ENCODE data around the gene ELOVL1. TPM values are rescaled to one million over a fixed set of nuclear protein-coding genes. Genes with fewer than 3 reads are reported as not detected.

ELOVL1 gene
- total RNA-seq, 4 donors from 2014 or later, result 149 to 434 (median 349) TPM

GRCh38 chr1:43354471-43354870 lies 13.3 kb downstream of the ELOVL1 start:
- peaks cover 19% of the 10 kb centered on the region for H3K4me1 ChIP-seq
- H3K27ac ChIP-seq, result no peak overlapping the region
- WGBS, result 74% methylated on average over 2 of the region's 2 CpGs
- no peak overlapping the region for H3K4me3 ChIP-seq
- no peak for DNase-seq (ENCODE audit: low spot score in 2 of 2)
- no peaks in the 10 kb centered on the region for H3K9me3 ChIP-seq
- H3K36me3 ChIP-seq, result no peaks in the 10 kb centered on the region
- no peaks in the 10 kb centered on the region for H3K27me3 ChIP-seq
- TF ChIP-seq POLR2AphosphoS5 (IDR thresholded peaks at IDR 0.05), result no peak
- TF ChIP-seq CTCF (IDR thresholded peaks at IDR 0.05), result no peak
- no peak for TF ChIP-seq POLR2A (IDR thresholded peaks at IDR 0.05)
- TF ChIP-seq EP300 (IDR thresholded peaks at IDR 0.05), result no peak

- 64% methylated on average over 3 of the region's 3 CpGs for WGBS
- no peak for DNase-seq (ENCODE audit: low spot score in 2 of 2)
- TF ChIP-seq EP300 (IDR thresholded peaks at IDR 0.05) (no peak), CTCF (IDR thresholded peaks at IDR 0.05) (no peak), POLR2AphosphoS5 (IDR thresholded peaks at IDR 0.05) (no peak), POLR2A (IDR thresholded peaks at IDR 0.05) (no peak)
- Histone ChIP-seq H3K27me3 (no peaks in the 10 kb centered on the region), H3K4me1 (peaks cover 25% of the 10 kb centered on the region), H3K36me3 (no peaks in the 10 kb centered on the region), H3K27ac (no peak overlapping the region), H3K4me3 (no peak overlapping the region), H3K9me3 (no peaks in the 10 kb centered on the region)
Observed at GRCh38 chr1:43352881-43353280, 14.9 kb downstream of the ELOVL1 start.

- H3K9me3 ChIP-seq, result no peaks in the 10 kb centered on the region
- TF ChIP-seq POLR2AphosphoS5 (IDR thresholded peaks at IDR 0.05) (no peak), CTCF (IDR thresholded peaks at IDR 0.05) (no peak), POLR2A (IDR thresholded peaks at IDR 0.05) (no peak), EP300 (IDR thresholded peaks at IDR 0.05) (no peak)
- H3K4me1 ChIP-seq, result peaks cover 22% of the 10 kb centered on the region
- DNase-seq (ENCODE audit: low spot score in 2 of 2), result no peak
- H3K27me3 ChIP-seq, result no peaks in the 10 kb centered on the region
- H3K27ac ChIP-seq, result no peak overlapping the region
- 71% methylated on average over 1 of the region's 2 CpGs for whole genome bisulfite sequencing
- no peak overlapping the region for H3K4me3 ChIP-seq
- no peaks in the 10 kb centered on the region for H3K36me3 ChIP-seq
Observed at GRCh38 chr1:43352351-43352705, 15.5 kb downstream of the ELOVL1 start.

GRCh38 chr1:43351421-43352350 lies 16.1 kb downstream of the ELOVL1 start:
- no peaks in the 10 kb centered on the region for H3K9me3 ChIP-seq
- no peaks in the 10 kb centered on the region for H3K36me3 ChIP-seq
- H3K27me3 ChIP-seq, result no peaks in the 10 kb centered on the region
- peaks cover 22% of the 10 kb centered on the region for H3K4me1 ChIP-seq
- no peak overlapping the region for H3K27ac ChIP-seq
- no peak for DNase-seq (ENCODE audit: low spot score in 2 of 2)
- TF ChIP-seq CTCF (IDR thresholded peaks at IDR 0.05) (no peak), POLR2A (IDR thresholded peaks at IDR 0.05) (no peak), EP300 (IDR thresholded peaks at IDR 0.05) (no peak), POLR2AphosphoS5 (IDR thresholded peaks at IDR 0.05) (no peak)
- WGBS, result 85% methylated on average over 10 of the region's 10 CpGs
- no peak overlapping the region for H3K4me3 ChIP-seq

GRCh38 chr1:43350976-43351375 lies 16.8 kb downstream of the ELOVL1 start:
- peaks cover 22% of the 10 kb centered on the region for H3K4me1 ChIP-seq
- no peak overlapping the region for H3K27ac ChIP-seq
- H3K4me3 ChIP-seq, result no peak overlapping the region
- H3K9me3 ChIP-seq, result no peaks in the 10 kb centered on the region
- H3K27me3 ChIP-seq, result no peaks in the 10 kb centered on the region
- H3K36me3 ChIP-seq, result no peaks in the 10 kb centered on the region
- 93% methylated on average over 1 of the region's 1 CpG for WGBS
- DNase-seq (ENCODE audit: low spot score in 2 of 2), result no peak
- TF ChIP-seq POLR2A (IDR thresholded peaks at IDR 0.05) (no peak), CTCF (IDR thresholded peaks at IDR 0.05) (no peak), EP300 (IDR thresholded peaks at IDR 0.05) (no peak), POLR2AphosphoS5 (IDR thresholded peaks at IDR 0.05) (no peak)
